GM10847 (cell line): ENCODE measurements around the gene IL37.

Experiments
- POLR2A ChIP-seq: IDR thresholded peaks from 2 replicates; pipeline ENCODE4 v1.6.1; 2011; ENCODE audit not compliant: insufficient read length; ENCODE audit errors: extremely low read depth

The IL37 gene, protein sequence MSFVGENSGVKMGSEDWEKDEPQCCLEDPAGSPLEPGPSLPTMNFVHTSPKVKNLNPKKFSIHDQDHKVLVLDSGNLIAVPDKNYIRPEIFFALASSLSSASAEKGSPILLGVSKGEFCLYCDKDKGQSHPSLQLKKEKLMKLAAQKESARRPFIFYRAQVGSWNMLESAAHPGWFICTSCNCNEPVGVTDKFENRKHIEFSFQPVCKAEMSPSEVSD

DNA sequence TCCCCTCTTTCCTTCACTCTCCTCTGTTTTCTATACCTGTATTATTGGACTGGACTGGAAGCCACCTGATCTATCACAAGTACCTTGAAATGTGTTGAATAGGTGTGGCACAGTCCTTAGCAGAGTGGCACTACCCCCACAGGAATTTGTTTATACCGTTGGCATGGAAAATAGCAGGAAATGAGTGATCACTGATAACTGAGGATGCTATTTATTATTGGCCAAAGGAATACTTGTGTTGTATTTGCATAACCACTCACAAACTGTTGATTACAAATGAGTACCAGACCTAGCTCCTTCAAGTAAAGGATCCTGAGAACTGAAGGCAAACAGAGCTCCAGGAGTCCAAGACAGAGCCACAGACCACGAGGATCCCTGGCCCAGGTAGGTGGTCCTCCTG lies at the start of gene IL37:
IL37 (plus strand) TSS at position 301 of the 400 bp plus-strand sequence. CDS start 1,848 bp downstream, outside the sequence.
- TF ChIP-seq POLR2A: no peak

DNA sequence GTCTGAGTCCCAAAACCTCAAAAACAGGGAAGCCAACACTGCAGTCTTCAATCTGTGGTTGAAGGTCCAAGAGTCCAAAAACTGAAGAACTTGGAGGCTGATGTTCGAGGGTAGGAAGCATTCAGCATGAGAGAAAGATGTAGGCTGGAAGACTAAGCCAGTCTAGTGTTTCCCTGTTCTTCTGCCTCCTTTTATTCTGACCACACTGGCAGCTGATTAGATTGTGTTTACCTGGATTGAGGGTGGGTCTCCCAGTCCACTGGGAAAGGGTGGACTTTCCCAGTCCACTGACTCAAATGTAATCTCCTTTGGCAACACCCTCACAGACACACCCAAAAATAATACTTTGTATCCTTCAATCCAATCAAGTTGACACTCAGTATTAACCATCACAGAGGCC lies 46.9 kb upstream of the IL37 start:
- no peak for TF ChIP-seq POLR2A

DNA sequence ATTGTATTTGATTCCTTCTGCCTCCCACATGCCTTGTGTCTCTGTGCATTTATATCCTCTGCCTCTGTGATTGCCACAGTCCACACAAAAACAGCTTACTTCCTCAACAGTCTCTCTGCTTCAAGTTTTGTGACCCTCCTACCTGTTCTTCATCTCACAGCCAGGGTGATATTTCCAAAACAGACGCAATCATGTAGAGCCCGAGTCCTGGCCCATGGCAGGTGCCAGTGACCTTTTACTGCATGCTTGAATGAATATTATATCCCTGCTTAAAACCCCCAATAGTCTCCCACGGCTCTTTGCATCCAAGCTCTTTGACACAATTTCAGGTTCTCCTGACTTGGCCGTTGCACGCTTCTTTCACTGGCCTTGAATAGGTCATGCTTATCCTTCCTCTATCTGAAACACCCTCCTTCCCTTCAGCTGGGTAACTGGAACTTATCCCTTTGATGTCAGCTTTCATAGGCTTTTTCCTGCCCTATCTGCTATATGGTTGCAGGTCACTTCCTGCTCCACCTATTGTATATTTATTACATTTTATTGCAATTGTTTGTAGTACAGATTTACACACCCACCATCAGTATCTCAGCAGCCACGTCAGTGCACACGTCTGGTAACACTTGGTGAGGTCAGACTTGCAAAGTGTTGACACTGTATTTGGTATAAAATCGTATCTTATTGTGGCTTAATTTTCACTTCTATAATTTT lies 44.7 kb upstream of the IL37 start:
- TF ChIP-seq POLR2A: no peak

DNA sequence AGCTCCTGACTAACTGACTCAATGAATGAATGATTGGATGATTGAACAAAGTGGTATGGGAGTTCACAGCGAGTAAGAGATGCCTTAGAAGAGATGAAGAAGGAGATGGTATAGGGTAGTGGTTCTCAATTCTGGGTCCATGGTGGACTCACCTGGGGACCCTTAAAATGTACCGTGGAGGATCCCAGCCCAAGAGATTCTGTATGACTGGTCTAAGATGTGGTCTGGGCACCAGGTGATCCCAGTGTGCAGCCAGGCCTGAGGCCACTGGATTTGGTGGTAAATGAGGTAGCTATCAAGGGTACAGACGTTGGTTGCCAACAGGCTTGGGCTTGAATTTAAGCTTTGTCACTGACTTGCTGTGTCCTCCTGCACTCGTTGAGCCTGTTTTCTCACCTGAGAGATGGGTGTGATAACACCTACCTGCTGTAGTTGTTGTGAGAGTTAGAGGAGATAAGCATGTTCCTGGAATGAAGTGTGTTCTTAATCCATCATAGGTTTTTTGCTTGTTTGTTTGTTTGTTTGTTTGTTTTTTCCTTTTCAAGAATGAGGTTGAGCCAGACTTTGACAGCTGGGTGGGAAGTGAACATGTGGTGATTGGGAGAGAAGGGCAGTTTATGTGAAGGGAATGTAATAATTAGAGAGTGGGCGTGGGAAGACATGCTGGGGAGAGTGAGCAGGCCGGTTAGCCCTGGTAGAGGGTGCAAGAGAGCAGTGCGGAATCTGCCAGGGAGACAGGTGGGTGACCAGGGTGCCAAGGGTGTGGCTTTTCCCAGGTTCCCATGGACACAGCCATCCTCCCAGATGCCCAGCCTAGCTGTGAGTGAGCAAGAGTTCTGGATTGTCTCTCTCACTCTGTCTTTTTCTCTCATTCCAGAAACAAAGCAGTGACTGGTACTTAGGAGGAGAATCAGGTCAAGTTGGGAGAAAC lies 43.0 kb upstream of the IL37 start:
- no peak for TF ChIP-seq POLR2A

DNA sequence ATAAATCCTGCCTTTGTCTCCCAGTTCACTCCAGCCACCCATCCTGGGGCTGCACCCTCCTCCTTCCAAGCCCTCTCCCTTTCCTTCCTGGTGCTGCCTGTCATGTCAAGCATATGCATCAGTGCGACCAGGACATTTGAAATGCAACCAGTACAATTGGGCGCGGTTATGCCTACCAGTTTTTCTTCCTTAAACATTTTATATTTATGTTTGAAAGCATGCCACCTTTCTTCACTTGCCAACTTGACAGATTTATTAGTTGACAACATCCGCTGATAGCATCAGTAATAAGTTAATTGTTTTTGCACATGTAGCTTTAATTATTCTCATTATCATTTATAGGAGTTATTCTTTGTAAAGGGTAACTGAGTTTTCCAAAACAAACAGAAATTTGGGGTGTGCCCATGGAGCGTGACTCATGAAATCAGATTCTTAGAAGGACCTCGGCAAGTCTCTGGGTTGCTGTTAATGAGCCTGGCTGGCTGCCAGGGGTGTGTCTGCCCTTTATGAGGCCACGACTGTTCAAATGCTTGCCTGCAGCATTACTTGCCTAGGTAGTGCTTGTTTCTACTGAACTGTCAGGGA lies 41.6 kb upstream of the IL37 start:
- TF ChIP-seq POLR2A: no peak

DNA sequence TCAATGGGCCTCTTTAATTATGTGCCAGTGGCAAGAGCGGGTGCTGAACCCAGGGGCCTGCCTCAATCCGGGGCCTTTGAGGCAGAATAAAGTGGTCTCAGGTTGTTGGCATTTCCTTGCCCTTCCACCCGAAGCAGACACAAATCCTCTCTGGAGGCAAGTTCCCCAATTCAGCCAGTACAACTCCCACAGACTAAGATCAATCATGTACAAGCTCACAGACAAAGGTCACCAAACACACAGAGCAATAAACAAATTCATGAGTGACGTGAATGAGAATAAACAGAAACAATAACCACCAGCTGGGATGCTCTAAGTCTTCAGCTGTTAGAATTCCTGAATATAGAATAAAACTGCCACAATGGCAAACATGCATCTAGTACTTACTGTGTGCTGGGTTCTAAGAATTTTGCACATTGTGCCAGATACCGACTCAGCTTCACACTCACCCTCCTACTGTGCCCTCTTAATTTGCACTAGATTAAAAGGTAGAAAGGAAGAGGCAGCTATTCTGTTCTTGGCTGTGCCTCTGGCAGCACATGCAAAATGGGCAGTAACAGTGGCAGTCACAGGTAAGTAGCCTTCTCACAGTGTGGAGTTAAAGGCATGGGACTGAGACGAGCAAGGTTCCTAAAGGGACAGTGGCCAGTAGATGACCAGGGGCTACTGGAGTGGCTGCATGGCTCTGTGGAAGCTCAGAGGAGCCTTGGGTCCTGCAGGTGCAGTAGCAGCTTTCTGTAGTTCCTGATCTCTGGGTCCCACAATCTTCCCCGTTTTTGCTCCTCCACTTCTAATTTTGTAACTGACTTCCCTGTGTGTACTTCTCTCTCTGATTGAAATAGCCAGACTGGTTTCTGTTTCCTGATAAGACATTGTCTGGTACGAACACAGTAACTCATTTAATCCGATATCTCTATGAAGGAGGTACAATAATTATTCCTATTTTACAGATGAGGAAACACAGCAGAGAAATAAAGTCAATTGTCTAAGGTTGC lies 39.8 kb upstream of the IL37 start:
- no peak for TF ChIP-seq POLR2A

DNA sequence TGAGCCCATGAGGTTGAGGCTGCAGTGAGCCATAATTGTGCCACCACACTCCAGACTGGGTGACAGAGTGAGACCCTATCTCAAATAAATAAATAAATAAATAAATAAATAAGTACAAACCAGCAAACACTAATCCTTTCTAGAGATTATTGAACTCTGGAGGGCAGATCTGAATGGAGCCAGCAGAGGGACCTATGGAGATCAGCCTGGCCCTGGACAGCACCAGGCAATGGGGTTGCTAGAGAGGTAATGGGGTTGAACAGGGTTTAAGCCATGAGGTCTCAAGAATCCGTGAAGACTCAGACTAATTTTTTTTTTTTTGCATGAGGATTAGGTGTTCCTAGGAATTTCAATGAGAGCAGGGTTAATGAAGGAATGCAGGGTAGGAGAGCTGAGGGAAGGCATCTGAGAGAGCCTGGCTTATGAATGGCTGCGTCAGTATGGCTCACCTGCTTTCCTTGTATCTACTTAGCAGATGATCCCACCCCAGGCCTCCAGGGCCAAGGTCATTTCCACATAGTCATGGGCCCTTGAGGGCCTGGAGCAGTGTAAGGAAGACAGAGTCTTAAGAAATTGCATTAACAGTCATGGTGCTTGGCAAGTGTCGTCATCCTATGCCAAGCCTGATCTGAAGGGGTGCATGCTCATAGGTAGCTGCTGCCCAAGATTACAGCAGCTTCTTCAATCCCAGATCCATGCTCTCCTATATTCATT lies 34.6 kb upstream of the IL37 start:
- no peak for TF ChIP-seq POLR2A

DNA sequence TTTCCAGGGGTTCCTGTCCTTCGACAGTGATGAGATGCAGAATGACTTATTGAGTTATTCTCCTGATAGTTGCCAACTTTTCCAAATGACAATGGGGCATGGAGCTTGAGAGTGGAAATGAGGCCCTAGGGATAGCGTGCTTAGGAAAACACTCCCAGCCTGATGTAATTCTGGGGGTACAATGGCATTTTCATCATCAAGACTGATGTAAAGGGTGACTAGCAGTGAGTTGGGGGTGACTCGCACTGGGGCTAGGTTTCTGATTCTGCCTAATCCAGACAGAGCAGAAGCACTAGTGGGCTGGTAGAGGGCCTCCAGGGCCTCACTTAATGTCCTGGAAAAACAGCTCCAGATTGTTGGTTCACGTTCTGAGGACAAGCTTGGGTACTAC lies 34.0 kb upstream of the IL37 start:
- TF ChIP-seq POLR2A: no peak

DNA sequence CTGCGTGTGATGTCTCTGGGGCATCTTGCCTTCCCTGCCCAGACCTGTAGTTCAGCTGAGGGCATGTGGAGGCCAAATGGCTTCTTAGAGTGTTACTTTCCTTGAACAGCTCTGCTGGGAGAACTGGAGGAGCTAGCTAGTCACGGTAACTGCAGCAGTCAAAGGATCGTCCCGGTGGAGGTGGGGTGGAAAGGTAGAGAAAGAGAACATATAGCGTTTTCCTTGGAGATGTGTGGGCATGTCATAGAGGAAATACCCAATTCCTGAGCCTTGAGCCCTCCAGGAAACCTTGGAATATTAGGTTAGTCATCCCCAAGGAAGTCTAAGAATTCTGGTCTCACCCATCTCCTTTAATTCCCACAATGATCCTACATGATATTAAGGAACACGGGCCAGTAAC lies 33.5 kb upstream of the IL37 start:
- TF ChIP-seq POLR2A: no peak

DNA sequence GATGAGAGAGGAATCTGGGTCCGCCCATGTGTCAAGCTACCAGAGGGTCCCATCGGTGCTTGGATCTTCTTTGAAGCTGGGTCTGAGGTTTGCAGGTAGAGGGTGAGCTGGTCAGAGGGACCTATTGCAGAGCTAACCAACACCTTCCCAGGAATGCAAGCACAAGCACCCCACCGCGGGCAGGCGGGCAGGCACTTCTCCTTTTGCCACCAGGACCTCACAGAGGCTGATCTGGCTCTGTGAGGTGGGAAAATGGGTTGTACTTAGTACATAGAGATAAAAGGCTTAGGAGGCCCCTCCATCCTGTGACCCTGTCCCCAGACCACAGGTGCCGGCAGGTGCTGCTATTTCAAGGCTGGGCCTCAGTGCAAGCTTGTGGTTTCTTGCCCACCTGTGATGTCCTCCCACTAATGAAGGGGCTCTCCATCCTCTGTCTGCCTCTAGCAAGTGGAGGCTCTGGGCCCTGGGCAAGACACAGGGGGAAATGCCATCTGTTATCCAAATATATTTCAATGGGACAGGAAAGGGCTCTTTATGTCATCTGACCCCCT lies 31.4 kb upstream of the IL37 start:
- TF ChIP-seq POLR2A: no peak

DNA sequence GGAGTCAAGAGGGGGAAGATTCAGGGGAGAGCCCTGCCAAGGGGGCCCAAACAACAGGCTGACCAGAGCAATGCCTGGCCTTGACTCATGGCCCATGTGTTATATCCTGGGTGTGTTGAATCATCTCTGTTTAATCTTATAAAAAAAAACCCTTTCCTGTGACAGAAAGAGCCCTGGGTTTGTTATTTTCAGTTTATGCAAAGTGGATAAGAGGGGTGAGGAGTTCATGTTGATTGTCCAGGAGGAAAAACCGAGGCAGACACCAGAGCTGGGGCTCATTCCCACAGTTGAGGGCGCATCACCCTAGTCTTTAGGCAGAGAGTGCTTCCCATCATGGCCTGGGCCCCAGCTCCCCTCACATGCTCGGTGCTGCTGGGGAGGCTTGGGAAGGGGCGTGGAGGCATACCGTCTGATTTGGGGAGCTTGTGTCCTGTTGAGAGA lies 30.9 kb upstream of the IL37 start:
- no peak for TF ChIP-seq POLR2A

DNA sequence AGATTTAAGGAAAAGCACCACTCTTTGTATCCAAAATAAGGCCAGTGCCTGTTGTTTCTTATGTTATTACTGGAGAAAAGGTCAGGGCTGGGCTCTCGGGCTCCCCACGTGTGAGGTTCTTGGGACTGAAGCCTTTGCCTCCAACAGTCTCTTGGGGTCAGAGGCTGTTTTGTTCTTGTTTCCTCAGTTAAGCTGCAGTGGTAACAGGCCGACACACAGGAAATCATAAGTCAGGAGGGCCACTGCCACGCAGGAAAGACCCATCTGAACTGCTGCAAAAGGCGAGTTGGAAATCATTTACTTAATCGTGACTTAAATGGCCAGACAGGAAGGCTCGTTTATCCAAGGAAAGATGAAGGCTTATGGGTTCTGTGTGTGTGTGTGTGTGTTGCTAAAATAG lies 30.3 kb upstream of the IL37 start:
- no peak for TF ChIP-seq POLR2A

DNA sequence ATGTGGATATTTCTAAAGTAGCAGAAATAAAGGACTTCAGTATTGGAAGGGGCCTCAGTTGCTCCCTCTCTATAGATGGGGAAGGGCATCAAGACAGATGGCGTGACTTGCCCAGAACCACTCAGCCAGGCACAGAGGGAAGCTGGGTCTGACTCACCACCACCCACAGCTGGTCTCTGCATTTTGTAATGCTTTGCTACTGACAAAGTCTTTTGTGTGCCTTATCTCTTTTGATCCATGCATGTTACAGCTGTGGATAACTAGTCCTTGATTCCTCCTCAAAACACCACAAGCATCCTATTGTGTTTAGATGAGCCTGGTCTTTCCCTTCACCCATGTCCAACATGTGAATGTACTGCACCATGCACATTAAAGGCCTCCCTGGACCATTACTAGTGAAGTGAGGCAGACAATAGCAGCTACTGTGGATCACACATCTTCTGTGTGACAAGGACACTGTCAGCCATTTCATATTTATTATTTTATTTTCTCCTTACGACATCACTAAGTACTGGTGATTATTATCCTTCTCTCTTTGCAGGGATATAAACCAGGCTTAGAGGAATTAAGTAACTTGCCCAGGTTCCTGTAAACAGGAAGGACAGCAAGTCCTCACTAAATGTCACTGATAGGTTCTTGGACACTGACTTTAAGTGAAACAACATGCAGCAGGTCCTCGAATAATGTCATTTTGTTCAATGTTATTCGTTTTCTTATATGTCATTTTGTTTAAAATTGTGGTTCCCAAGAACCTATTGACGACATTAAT lies 29.6 kb upstream of the IL37 start:
- no peak for TF ChIP-seq POLR2A

DNA sequence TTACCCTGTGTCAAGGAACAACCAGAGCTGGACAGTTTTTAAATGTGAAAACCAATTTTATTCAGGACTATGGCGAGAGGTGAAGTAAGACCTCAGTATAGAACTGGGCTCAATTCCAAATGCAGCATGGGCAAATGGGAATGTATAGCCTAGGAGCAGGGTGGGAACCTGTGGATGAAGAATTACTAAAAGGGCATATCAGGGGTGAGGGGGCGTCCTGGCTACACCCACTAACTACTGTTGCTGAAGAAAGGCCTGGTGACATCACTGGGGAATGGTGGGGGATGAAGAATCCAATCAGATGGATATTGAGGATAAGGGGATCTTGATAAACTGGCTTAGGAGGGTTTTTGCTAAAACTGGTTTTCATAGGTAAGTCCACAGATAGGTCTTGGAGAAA lies 27.3 kb upstream of the IL37 start:
- TF ChIP-seq POLR2A: no peak
